Activated naive CD4-positive, alpha-beta T cell (primary cell): ENCODE results near the gene SAG.

ENCODE experiments used
- DNase-seq, 4 experiments: peaks; one replicate each; lab custom pipeline; 2025; lab: John Stamatoyannopoulos, UW

Gene SAG

GRCh38 chr2:233379441-233379840 is 71.8 kb downstream of the SAG start:
- no peak for DNase-seq

- no peak for DNase-seq
Measured at GRCh38 chr2:233380132-233380895, 72.7 kb downstream of the SAG start.

- no peak for DNase-seq
Measured at GRCh38 chr2:233380995-233381637, 73.5 kb downstream of the SAG start.

- DNase-seq, result no peak
Measured at GRCh38 chr2:233381638-233381995, 74.0 kb downstream of the SAG start.

GRCh38 chr2:233384015-233384414 is 76.4 kb downstream of the SAG start:
- no peak for DNase-seq

- no peak for DNase-seq
Measured at GRCh38 chr2:233384811-233385488, 77.3 kb downstream of the SAG start.

- peak in 1 of 4 experiments; percentile 35 for DNase-seq
Measured at GRCh38 chr2:233385489-233386044, 78.0 kb downstream of the SAG start.

- no peak for DNase-seq
Measured at GRCh38 chr2:233386382-233387041, 78.9 kb downstream of the SAG start.

- DNase-seq, result no peak
Measured at GRCh38 chr2:233387225-233387624, 79.6 kb downstream of the SAG start.

GRCh38 chr2:233387667-233388528 is 80.3 kb downstream of the SAG start:
- DNase-seq, result no peak

- DNase-seq, result no peak
Measured at GRCh38 chr2:233389601-233390125, 82.0 kb downstream of the SAG start.

- DNase-seq, result no peak
Measured at GRCh38 chr2:233395687-233396086, 88.1 kb downstream of the SAG start.
